CD4-positive, alpha-beta T cell treated with Interleukin-17A for 1 hour (primary cell): ENCODE data around the gene VWA8.
"Not testable (repeated sequence)": the region's sequence is repeated elsewhere in the genome, so short reads cannot be mapped to it uniquely, and the experiment has no call there.

Experiments used
- DNase-seq: peaks from one replicate; pipeline ENCODE4 v3.0.0-alpha.2; 2020

VWA8 gene

DNA sequence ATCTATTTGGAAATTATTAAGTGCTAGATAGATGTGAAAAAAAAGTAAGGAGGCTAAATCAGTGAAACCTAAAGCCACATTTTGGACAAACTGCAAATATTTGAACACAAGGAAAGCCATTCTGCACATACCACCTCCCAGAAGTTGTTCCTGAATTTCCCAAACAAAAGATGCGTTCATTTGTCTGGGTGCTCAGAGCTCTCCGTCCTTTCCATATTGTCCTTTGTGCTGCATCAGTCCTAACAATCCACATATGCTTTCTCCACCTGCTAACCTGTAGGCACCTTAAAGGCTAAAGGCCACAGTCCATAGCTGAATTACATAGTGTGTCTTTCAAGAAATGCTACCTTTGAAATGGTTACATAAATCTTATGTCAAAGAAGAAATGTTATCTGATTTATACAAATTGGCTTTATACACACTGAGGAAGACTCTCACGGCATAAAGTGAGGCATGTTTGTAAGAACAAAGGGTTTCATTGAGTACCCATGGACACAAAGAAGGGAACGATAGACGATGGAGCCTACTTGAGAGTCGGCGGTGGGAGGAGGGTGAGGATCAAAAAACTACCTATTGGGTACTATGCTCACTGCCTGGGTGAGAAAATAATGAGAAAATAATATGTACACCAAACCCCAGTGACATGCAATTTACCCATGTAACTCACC is 321.5 kb downstream of the VWA8 start:
- DNase-seq, result no peak

DNA sequence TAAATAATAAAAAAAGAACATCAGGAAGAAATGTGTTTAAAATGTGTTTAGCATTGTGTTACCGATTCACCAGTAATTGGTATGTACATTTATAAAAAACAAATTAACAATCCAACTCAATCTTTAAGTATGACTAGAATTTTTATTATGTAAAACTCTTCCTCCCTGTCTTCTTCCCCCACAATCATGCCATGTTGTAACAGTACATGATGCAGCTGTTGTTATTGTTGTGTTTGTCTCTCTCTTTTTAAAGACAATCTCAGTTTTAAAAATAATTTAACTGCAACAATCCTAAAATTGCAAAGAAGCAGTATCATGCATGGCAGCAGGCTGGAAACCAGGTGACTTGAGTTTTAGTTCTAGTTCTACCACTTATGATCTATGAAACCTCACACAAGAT is 323.3 kb downstream of the VWA8 start:
- DNase-seq, result no peak

DNA sequence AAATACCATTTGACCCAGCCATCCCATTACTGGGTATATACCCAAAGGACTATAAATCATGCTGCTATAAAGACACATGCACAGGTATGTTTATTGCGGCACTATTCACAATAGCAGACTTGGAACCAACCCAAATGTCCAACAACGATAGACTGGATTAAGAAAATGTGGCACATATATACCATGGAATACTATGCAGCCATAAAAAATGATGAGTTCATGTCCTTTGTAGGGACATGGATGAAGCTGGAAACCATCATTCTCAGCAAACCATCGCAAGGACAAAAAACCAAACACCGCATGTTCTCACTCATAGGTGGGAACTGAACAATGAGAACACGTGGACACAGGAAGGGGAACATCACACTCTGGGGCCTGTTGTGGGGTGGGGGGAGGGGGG is 323.9 kb downstream of the VWA8 start:
- not testable (repeated sequence) for DNase-seq

DNA sequence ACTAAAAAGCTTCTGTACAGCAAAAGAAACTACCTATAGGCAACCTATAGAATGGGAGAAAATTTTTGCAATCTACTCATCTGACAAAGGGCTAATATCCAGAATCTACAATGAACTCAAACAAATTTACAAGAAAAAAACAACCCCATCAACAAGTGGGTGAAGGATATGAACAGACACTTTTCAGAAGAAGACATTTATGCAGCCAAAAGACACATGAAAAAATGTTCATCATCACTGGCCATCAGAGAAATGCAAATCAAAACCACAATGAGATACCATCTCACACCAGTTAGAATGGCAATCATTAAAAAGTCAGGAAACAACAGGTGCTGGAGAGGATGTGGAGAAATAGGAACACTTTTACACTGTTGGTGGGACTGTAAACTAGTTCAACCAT is 324.3 kb downstream of the VWA8 start:
- DNase-seq, result not testable (repeated sequence)

DNA sequence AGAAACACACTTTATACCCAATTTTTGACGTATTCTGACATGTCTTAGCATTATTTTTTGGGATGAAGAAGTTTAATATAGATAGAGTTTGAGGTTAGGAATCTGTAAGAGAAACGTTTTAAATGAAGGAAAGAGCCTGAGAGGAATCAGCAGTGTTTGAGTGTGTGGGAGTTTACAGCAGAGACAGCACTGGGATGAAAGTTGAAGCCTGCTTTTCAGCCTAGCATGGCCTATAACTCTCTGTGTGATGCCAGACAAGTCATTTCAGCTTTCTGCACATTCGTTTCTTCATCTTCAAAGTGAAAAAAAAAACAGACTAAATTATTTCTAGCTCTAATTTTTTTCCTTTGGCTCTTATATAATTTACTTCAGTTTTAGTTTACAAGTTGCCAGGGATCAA is 326.5 kb downstream of the VWA8 start:
- DNase-seq, result no peak

DNA sequence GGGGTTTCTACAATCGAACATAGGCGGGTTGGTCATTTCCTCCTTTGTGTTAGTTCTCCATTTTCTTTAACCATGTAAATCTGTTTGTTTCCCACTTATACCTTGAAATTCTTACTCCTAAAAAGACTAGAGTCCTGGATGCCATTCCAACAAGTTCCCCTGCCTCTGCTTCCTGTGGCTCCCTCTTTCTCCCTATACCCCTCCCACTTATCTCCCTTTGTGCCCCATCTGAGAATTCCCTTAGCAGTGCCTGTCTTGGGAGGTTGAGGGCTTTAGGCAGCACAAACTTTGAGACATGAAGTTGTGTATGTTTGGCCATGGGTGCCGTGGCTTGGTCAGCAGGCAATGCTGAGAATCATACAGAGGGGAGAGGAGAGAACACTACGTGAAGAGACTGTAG is 327.1 kb downstream of the VWA8 start:
- DNase-seq, result no peak

DNA sequence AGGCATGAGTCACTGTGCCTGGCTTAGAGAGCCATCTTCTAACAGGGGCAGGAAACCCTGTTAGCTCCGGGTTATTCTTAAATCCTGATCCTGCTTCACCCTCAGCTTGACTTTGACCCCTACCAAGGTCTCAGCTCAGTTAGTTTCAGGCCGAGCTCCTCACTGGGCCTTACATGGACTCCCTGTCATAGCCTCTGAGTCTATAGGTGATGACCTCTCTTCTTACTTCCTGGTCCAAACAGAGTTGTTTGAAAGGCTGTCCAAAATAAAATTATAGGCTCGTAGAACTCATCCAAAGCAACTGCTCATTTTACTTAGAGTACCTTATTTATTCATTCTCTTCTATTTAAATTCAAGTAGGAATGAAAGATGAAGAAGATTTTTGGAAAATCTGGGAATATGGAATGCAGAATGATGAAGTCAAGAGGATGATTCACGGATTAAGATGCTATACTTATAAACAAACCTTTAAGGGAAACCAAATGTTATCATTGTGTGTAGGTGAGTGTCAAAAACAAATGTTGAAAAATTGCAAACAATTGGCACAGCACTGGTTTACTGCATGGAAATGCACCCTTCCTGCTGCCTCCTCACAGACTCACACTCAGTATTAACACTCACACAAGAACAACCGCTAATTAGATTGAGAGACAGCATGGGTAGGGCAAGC is 329.5 kb downstream of the VWA8 start:
- DNase-seq, result no peak

DNA sequence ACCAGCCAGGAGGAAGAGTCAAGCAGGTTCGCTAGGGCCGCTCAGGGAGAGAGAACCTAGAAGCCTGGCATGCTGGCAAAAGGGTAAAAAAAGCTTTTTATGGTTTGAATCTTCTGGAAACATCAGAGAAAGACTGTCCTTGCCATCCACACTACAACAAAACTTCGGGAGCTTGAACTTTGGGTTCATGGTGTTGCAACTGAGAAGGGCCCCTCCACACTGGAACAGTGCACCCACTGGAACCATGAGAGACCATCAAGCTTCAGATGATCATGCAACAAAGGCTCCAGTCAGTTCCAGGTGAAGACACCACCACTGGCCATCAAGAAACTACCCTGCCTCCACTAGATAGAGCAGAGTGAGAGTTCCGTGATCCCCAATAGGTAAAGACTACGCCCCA is 333.5 kb downstream of the VWA8 start:
- no peak for DNase-seq

DNA sequence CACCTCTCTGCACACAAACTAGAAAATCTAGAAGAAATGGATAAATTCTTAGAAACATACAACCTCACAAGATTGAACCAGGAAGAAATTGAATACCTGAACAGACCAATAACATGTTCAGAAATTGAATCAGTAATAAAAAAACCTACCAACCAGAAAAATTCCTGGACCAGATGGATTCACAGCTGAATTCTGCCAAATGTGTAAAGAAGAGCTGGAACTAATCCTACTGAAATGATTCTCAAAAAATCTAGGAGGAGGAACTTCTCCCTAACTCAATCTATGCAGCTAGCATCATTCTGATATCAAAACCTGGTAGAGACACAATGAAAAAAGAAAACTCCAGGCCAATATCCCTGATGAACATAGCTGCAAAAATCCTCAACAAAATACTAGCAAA is 336.9 kb downstream of the VWA8 start:
- DNase-seq, result no peak

DNA sequence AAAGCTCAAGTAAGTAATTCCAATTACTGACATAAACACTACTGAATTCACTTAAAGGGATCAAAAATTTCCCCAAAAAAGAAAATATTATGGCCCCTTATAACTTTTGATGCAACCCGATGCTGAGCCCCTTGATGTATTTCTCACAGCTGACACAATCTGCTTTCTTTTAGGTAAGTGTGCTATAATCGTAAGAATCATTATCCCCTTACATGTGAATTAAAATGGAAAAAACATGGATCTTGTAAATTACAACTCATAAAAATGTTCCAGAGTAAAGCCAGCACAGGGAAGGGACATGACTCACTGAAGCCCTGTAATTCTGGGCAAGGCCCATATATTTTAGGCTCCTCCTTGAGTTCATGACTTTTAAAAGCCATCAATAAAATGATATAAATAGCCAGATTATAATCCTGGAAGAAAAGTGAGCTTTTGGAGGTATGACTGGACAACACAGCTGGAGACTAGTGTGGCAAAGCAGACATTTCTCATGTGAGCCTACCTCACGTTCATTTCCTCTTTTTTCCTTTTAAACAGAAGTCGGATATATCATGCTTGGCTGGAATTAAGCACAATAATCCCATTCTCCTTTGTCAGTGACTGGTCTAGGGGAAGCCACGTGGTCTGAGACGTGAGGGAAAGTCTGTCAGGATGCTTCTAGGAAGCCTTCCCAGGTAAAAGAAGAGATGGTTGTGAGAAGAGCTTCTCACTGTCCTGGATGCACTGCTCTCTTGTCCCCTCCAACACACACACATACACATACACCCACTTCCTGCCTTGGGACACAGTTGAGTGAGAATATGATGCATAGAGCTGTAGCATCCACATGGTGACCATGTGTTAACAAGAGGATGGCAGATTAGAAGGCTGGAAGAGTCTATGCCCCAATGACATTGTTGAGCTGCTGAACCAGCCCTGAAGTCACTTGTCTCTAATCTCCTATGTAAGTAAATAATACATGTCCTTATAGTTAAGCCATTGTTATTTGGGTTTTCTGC is 338.2 kb downstream of the VWA8 start:
- no peak for DNase-seq

DNA sequence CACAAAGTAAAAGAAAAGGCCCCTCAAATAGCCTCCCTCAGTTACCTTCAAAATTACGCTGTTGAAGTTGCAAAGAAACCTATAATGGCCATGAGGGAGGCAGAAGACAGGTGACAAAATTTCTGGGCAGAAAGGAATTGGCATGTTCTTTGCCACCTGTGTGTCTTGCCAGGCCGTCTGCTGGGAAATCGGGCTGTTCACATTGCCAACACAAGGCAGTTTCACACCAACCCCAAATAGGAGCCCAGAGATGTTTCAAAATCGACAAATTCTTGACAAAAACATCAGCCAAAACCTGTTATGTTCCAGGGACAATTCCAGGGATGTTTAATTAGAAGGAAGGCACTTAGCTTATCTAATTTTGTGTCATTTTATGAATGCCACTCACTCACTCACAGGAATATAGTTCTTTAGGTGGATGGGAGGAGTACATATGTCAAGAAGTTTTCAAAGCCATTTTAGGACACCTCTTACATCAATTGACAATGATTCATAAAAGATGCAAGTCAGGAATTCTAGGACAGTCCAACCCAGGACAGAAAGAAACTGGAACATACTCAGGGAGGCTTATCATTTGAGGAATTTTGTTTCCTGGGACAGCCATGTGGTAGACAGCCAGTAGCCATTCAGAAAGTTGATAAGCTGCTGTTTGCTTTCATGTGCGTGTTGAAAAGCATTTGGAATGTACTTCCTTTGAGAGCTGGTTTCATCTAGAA is 339.0 kb downstream of the VWA8 start:
- no peak for DNase-seq

DNA sequence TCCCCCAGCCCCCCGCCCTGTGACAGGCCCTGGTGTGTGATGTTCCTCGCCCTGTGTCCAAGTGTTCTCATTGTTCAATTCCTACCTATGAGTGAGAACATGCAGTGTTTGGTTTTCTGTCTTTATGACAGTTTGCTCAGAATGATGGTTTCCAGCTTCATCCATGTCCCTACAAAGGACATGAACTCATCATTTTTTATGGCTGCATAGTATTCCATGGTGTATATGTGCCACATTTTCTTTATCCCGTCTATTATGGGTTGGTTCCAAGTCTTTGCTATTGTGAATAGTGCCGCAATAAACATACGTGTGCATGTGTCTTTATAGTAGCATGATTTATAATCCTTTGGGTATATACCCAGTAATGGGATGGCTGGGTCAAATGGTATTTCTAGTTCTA is 343.3 kb downstream of the VWA8 start:
- not testable (repeated sequence) for DNase-seq

DNA sequence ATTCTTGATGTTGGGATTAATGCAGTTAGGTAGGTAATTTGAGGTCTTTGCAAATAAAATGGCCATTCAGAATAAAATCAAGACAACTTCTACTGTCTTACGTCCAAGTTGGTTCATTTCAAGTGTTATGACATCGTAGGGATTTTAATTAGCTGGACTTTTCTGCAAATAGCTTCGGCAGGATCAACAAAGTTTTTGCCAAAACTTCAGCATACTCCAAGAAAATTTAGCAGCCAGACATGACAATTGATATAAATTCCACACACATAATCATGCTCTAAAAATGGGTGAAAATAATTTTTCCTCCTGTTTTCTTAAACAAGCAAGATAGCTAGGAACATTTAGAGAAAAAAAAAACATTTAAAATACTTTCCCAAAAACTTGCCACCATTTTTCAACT is 344.8 kb downstream of the VWA8 start:
- no peak for DNase-seq

DNA sequence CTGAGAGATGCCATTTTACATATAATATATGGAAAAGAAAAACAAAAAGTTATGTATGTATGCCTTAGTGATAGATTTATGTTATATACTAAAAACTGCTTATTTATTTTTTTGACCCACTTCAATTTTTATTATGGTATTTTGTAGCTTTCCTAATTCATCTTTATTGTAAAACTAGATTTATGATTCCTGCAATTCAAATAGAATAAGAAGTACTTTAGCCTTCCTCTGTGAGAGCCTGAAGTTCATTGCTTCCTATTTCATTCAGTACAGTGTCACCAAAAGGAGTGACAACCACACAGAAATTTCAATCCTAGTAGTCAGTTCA is 345.4 kb downstream of the VWA8 start:
- no peak for DNase-seq

DNA sequence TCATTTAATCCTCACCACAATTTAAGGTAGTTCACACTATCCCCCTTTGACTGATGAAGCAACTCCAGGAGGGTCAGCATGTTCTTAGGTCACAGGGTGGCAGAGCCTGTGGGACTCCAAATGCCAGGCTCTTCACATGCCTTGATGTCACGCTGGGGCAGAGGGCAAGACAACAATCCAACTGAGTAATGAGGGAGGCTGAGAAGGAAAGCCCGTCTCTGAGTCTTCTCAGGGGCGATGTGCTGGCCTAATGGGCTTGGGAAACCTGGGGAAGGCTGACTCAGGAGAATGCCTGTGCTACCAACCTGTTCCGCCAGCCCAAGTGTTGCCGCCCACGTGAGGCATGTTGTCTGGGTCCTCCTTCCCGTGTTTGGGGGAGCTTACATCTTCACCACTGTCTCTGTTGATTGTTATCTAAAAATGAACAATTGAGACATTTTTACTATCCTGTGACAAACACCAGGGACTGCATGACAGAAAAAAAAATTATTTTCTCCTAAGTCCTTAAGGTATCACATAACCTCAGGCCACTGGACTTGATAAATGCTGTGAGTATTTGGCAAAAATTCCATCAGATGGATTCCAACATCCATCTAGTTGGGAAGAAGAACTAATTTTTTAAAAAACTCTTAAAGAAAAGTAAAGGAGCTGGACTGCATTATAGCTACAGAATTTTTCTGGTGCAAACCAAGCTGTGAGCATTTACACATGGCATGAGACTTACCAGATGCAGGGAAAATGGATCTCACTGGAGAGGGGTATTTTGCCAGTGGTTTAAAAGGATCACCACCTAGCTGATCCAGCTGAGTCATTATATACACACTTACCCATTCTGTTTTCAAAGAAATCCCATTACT is 346.0 kb downstream of the VWA8 start:
- DNase-seq, result no peak

DNA sequence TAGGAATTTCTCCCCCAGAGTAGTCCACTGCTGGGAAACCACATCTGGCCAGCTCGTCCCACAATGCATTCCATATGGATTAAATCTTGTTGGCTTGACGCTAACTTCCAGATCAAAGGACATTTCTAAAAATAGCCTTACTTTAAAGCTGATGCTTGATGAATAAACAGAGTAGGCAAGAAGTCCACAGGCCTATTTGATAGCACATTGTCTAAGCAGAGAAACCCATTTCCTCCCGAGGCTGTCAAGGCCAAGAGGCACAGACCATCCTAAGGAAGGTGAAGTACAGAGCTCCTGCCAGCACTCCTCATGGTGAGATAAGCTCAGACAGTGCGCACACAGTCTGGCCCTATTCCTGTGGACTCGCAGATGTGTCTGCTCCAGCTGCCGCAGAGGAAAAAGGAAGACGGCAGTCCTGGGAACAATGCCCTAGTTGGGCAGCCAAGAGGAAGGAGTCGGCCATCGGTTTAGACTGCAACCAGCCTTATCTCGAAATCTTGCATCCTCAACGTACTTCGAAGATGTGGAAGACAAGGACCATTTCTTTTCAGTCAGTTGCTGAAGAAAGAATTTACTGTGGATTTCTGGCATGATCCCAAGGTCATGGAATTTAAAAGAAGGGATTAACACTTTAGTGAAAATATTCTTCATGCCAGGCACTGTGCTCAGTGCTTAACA is 346.8 kb downstream of the VWA8 start:
- DNase-seq, result no peak

DNA sequence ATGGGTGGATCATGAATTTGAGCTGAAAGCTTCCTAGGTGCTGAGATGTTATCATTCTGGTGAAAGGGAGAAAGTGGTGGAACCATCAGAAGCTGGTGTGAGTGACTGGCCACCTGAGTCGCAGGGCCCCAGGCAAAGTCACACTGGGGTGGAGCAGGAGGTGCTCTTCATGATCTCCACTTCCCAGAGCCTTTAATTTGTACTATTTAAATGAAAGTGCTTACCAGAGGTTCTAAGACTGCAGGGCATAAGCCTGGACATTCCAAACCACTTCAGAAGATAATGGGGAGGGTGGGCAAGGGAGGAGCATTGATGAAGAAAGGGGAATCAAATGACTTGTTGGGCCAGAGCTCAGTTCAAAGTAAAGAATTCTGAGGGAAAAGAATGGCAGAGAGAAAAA is 347.4 kb downstream of the VWA8 start:
- DNase-seq, result no peak

DNA sequence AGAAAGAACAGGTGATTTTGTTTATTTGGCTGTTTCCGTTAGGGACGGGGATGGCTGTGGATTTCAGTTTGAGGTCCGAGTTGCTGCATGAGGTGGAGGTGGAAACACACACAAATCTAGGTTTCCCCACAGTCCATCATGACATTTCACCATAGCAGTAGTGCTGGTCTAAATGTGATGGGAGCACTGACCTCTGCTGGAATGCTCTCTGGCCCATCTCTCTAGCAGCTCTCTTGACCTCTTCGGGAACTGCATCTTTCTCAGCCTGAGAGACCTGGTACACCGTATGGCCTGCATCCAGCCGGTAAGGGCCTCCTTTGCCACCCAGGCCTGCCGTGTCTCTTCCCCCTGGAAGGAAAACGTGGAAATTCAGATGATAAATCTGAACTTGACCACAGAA is 349.5 kb downstream of the VWA8 start:
- DNase-seq, result no peak

DNA sequence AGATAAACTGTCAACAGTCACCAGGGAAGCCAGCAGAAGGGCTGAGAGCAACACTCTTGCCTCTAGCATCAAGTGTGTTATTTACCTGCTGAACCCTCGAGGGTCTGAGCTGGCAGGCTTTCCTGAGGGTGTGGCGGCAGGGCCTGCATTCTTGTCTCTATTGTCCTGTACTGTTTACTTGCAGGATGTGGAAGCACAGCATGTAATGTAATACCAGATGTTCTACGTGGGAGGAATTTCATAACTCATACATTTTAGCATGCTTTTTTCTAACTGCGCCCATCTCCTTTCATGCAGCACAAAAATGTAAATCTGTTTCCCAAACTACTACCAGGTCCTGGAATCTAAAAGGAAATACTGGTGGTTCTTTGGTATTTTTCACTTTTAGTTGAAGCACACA is 350.5 kb downstream of the VWA8 start:
- DNase-seq, result no peak

DNA sequence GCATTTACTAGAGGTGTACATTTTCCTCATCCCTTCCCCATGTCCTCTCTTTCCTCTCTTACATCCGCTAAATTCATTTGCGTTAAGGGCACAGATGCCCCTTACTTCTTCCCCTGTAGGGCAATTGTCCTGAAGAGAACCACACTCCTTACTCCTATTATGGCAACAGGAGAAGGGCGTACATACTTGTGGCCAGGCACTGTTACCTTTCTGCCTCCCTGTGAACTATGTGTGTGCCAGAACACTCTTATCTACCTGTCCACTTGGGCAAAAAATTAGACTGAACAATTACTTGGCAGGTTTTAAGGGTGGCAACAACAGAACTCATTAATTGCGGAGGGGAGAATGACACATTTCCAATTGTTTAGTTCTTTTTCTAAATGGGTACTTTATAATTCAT is 351.1 kb downstream of the VWA8 start:
- no peak for DNase-seq

DNA sequence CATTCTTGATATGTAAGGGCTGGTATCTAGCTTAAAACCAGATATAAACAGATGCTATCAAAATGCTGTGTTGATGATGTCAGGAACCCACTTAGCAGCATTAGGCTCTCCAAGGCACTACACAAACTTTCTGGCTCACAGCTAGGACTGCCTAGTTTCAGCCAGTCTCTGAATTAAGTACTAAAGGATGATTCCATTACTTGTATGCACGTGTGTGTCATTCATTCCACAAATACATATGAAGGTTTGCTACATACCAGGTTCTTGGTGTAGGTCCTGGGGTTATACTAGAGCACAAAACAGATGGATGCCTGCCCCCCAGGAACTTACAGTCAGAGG is 352.1 kb downstream of the VWA8 start:
- DNase-seq, result no peak
